ENCODE measurements around the gene SERF2.
"Not testable (repeated sequence)": the region's sequence is repeated elsewhere in the genome, so short reads cannot be mapped to it uniquely, and the experiment has no call there.

Gene SERF2

GRCh38 chr15:43830691-43831275 is 38.7 kb downstream of the SERF2 start:
- DNase-seq (ENCODE audit: low spot score), result not testable (repeated sequence)

- DNase-seq (ENCODE audit: low spot score), result not testable (repeated sequence)
Observed at GRCh38 chr15:43831519-43832052, 39.5 kb downstream of the SERF2 start.

GRCh38 chr15:43832485-43832884 is 40.4 kb downstream of the SERF2 start:
- DNase-seq (ENCODE audit: low spot score), result not testable (repeated sequence)

GRCh38 chr15:43845421-43845820 is 53.3 kb downstream of the SERF2 start:
- DNase-seq (ENCODE audit: low spot score), result no peak

Measured in hepatic stellate cell (primary cell).